ENCODE measurements around the gene EID3.

GRCh38 chr12:104290320-104290719 lies 13.2 kb upstream of the EID3 start:
- TF ChIP-seq ZNF274 (IDR thresholded peaks at IDR 0.05; ENCODE audit: low read depth, low read length) (no peak), EZH2 (IDR thresholded peaks at IDR 0.05) (no peak), SRF (IDR thresholded peaks at IDR 0.05; ENCODE audit: low read depth) (no peak), CTCF (IDR thresholded peaks at IDR 0.05 in 2 of 3, conservative IDR thresholded peaks at IDR 0.05 in 1 of 3; ENCODE audit: borderline replicate concordance in 1 of 3, insufficient read depth in 1 of 3, low read depth in 2 of 3, low read length in 2 of 3) (no peak), POLR2A (IDR thresholded peaks at IDR 0.05; ENCODE audit: borderline replicate concordance, extremely low read depth, insufficient read depth, insufficient read length) (no peak), EZH2phosphoT487 (IDR thresholded peaks at IDR 0.05; ENCODE audit: borderline replicate concordance) (no peak), TCF7L2 (IDR thresholded peaks at IDR 0.05; ENCODE audit: borderline replicate concordance, extremely low read depth, insufficient read depth, insufficient read length) (no peak), YY1 (IDR thresholded peaks at IDR 0.05; ENCODE audit: extremely low read depth, insufficient replicate concordance, low read depth, low read length) (no peak), ATF3 (IDR thresholded peaks at IDR 0.05) (no peak), REST (IDR thresholded peaks at IDR 0.05; ENCODE audit: low read depth) (no peak), ZBTB33 (IDR thresholded peaks at IDR 0.05; ENCODE audit: extremely low read depth, insufficient replicate concordance, low read length) (no peak), RAD21 (IDR thresholded peaks at IDR 0.05; ENCODE audit: low read depth) (no peak), POLR2AphosphoS5 (IDR thresholded peaks at IDR 0.05; ENCODE audit: low read depth, low read length) (no peak), MAX (IDR thresholded peaks at IDR 0.05) (no peak)
